Measurements from ENCODE around the gene AASDH. TPM values are rescaled to one million over a fixed set of nuclear protein-coding genes. Genes with fewer than 3 reads are reported as not detected.

The AASDH gene
- total RNA-seq, 2 donors from 2014 or later, result 12.8 to 18.5 TPM

- Histone ChIP-seq H3K27me3 (replicated peaks; ENCODE audit: insufficient read depth) (no peaks in the 10 kb centered on the region), H3K27ac (no peak overlapping the region), H3K4me1 (replicated peaks) (no peaks in the 10 kb centered on the region), H3K36me3 (no peaks in the 10 kb centered on the region), H3K9me3 (no peaks in the 10 kb centered on the region), H3K4me3 (no peak overlapping the region)
- intact Hi-C loops (cut with DNase I), result no loop called here
- 84% methylated on average over 6 of the region's 6 CpGs for WGBS
- DNase-seq (ENCODE audit: low spot score), result no peak
- no peak for TF ChIP-seq CTCF (IDR thresholded peaks at IDR 0.05)
- TF ChIP-seq POLR2A (IDR thresholded peaks at IDR 0.05), result no peak
- no peak for TF ChIP-seq POLR2AphosphoS5 (IDR thresholded peaks at IDR 0.05)
Measured at GRCh38 chr4:56400560-56400959, 13.3 kb upstream of the AASDH start.

- no peaks in the 10 kb centered on the region for H3K36me3 ChIP-seq
- intact Hi-C loops (cut with DNase I), result no loop called here
- DNase-seq (ENCODE audit: low spot score), result no peak
- no peaks in the 10 kb centered on the region for H3K27me3 ChIP-seq (replicated peaks; ENCODE audit: insufficient read depth)
- 95% methylated on average over 8 of the region's 8 CpGs for WGBS
- H3K4me3 ChIP-seq, result no peak overlapping the region
- TF ChIP-seq POLR2AphosphoS5 (IDR thresholded peaks at IDR 0.05) (no peak), CTCF (IDR thresholded peaks at IDR 0.05) (no peak), POLR2A (IDR thresholded peaks at IDR 0.05) (no peak)
- H3K4me1 ChIP-seq (replicated peaks), result no peaks in the 10 kb centered on the region
- no peak overlapping the region for H3K27ac ChIP-seq
- no peaks in the 10 kb centered on the region for H3K9me3 ChIP-seq
Measured at GRCh38 chr4:56391270-56391669, 4.0 kb upstream of the AASDH start.

GRCh38 chr4:56389558-56389957 is 2.3 kb upstream of the AASDH start:
- 32% methylated on average over 1 of the region's 1 CpG for WGBS
- Histone ChIP-seq H3K4me3 (no peak overlapping the region), H3K9me3 (no peaks in the 10 kb centered on the region), H3K4me1 (replicated peaks) (no peaks in the 10 kb centered on the region), H3K27me3 (replicated peaks; ENCODE audit: insufficient read depth) (no peaks in the 10 kb centered on the region), H3K27ac (no peak overlapping the region), H3K36me3 (no peaks in the 10 kb centered on the region)
- TF ChIP-seq CTCF (IDR thresholded peaks at IDR 0.05) (no peak), POLR2AphosphoS5 (IDR thresholded peaks at IDR 0.05) (no peak), POLR2A (IDR thresholded peaks at IDR 0.05) (no peak)
- DNase-seq (ENCODE audit: low spot score), result no peak
- intact Hi-C loops (cut with DNase I), result no loop called here

DNA sequence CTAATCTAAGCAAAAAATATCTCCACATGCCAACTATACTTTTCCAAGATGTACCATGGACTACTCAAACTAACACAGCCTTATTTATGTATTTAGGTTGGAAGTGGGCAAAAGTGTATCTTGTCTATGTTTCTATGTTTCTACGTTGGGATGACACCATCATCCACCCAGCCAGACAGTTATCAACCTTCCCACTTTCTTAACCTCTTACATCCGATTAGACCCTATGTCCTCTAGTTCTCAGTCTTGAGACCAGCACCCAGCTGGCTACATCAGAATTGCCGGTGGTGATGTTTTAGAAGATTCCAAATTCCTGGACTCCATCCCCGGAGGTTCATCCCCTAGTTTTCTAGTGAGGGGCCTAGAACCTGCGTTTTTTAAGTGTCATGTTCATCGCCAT is 1.0 kb upstream of the AASDH start:
- DNase-seq (ENCODE audit: low spot score), result no peak
- WGBS, result 25% methylated on average over 6 of the region's 6 CpGs

More for the DNA sequence above, 1.0 kb upstream of the AASDH start:
- Histone ChIP-seq H3K4me3 (peak overlapping the region; percentile 57 to 76), H3K27ac (peak overlapping the region in 1 of 2 donors; percentile 92), H3K9me3 (no peaks in the 10 kb centered on the region), H3K36me3 (no peaks in the 10 kb centered on the region), H3K4me1 (replicated peaks) (no peaks in the 10 kb centered on the region), H3K27me3 (replicated peaks; ENCODE audit: insufficient read depth) (no peaks in the 10 kb centered on the region)
- TF ChIP-seq CTCF (IDR thresholded peaks at IDR 0.05) (no peak), POLR2AphosphoS5 (IDR thresholded peaks at IDR 0.05) (no peak), POLR2A (IDR thresholded peaks at IDR 0.05) (no peak)
- intact Hi-C loops (cut with DNase I), result no loop called here

Data from prostate gland (tissue), 2 donors.